WTC11 (cell line): ENCODE results near the gene SF3B5. TPM values are rescaled to one million over a fixed set of nuclear protein-coding genes. Genes with fewer than 3 reads are reported as not detected.
A peak's percentile ranks its signal among the peaks of the same experiment; 100 is the strongest.

Experiments used
- ATAC-seq: fragments of 200-7000 bp; cut with Tn5 transposase; 2 replicates; pipeline ENCODE4 v1.10.0; 2021; ENCODE audit warnings: mild to moderate bottlenecking, moderate library complexity
- CTCF ChIA-PET: fragments of 300-600 bp; sonication (Branson Sonifier 250); formaldehyde crosslinking; loops from one replicate; lab custom pipeline; 2021; ENCODE audit warnings: antibody characterized with exemption; lab: Charles Lee
- POLR2A ChIA-PET: fragments of 350-600 bp; sonication (Branson Sonifier 250); formaldehyde crosslinking; loops from one replicate; lab custom pipeline; 2021; ENCODE audit warnings: antibody characterized with exemption; lab: Charles Lee
- DNase-seq: peaks from one replicate; pipeline ENCODE4 v3.0.0; 2021; ENCODE audit warnings: low spot score
- H3K27ac Mint-ChIP-seq: 2 replicates; pipeline ENCODE4 v1.8.0; 2021; ENCODE audit warnings: mixed read lengths
- H3K27me3 Mint-ChIP-seq: 2 replicates; pipeline ENCODE4 v1.8.0; 2021; ENCODE audit warnings: low read depth, mild to moderate bottlenecking, moderate library complexity, mixed read lengths
- H3K36me3 Mint-ChIP-seq: 2 replicates; pipeline ENCODE4 v1.8.0; 2021; ENCODE audit warnings: mixed read lengths
- H3K4me1 Mint-ChIP-seq: 2 replicates; pipeline ENCODE4 v1.8.0; 2022; ENCODE audit warnings: mixed read lengths
- H3K4me3 Mint-ChIP-seq: 2 replicates; pipeline ENCODE4 v1.8.0; 2021; ENCODE audit warnings: mild to moderate bottlenecking, moderate library complexity, mixed read lengths
- H3K9me3 Mint-ChIP-seq: 2 replicates; pipeline ENCODE4 v1.8.0; 2021; ENCODE audit warnings: mixed read lengths
- CREM ChIP-seq: sonication (generic); formaldehyde crosslinking; IDR thresholded peaks from 2 replicates; pipeline ENCODE4 v1.8.1; 2022; ENCODE audit warnings: mild to moderate bottlenecking, missing genetic modification reagents, moderate library complexity
- EMX1 ChIP-seq: fragments of 250-450 bp; sonication (Bioruptor Pico); IDR thresholded peaks from 2 replicates; pipeline ENCODE4 v1.8.0; 2021; ENCODE audit warnings: mild to moderate bottlenecking
- FOXK1 ChIP-seq: sonication (generic); formaldehyde crosslinking; IDR thresholded peaks from 2 replicates; pipeline ENCODE4 v1.8.0; 2022; ENCODE audit warnings: mild to moderate bottlenecking, moderate library complexity, missing genetic modification reagents
- GABPB1 ChIP-seq: sonication (generic); formaldehyde crosslinking; IDR thresholded peaks from 2 replicates; pipeline ENCODE4 v1.8.1; 2023; ENCODE audit warnings: mild to moderate bottlenecking, missing genetic modification reagents
- MAX ChIP-seq: sonication (generic); formaldehyde crosslinking; IDR thresholded peaks from 2 replicates; pipeline ENCODE4 v1.8.0; 2022; ENCODE audit warnings: mild to moderate bottlenecking, missing genetic modification reagents
- MXD4 ChIP-seq: fragments of 250-450 bp; sonication (Bioruptor Pico); IDR thresholded peaks from 2 replicates; pipeline ENCODE4 v1.8.0; 2021; ENCODE audit warnings: mild to moderate bottlenecking, moderate library complexity, borderline replicate concordance
- NFATC4 ChIP-seq: fragments of 250-450 bp; sonication (Bioruptor Pico); IDR thresholded peaks from 2 replicates; pipeline ENCODE4 v1.9.0; 2021; ENCODE audit warnings: mild to moderate bottlenecking
- NFYB ChIP-seq: sonication (generic); formaldehyde crosslinking; conservative IDR thresholded peaks from 2 replicates; pipeline ENCODE4 v1.8.0; 2022; ENCODE audit warnings: low read depth, missing genetic modification reagents
- PRRX2 ChIP-seq: fragments of 250-450 bp; sonication (Bioruptor Pico); IDR thresholded peaks from 2 replicates; pipeline ENCODE4 v1.8.0; 2021; ENCODE audit warnings: mild to moderate bottlenecking
- TEAD4 ChIP-seq: sonication (generic); formaldehyde crosslinking; IDR thresholded peaks from 2 replicates; pipeline ENCODE4 v1.8.0; 2022; ENCODE audit warnings: mild to moderate bottlenecking, missing genetic modification reagents
- ZNF281 ChIP-seq: sonication (generic); formaldehyde crosslinking; IDR thresholded peaks from 2 replicates; pipeline ENCODE4 v1.8.0; 2023; ENCODE audit warnings: mild to moderate bottlenecking, missing genetic modification reagents
- ZNF425 ChIP-seq: fragments of 250-450 bp; sonication (Bioruptor Pico); conservative IDR thresholded peaks from 2 replicates; pipeline ENCODE4 v1.9.0; 2021; ENCODE audit warnings: mild to moderate bottlenecking
- total RNA-seq: library from RNA; stranded (reverse); gene quantifications from 3 replicates; pipeline ENCODE4 v1.2.3, GENCODE V29; 2021
- TF ChIP-seq, protein P1 (sequence below): sonication (generic); formaldehyde crosslinking; IDR thresholded peaks from 2 replicates; pipeline ENCODE4 v1.8.1; 2022; ENCODE audit warnings: missing genetic modification reagents, borderline replicate concordance
- TF ChIP-seq, protein P2 (sequence below): sonication (generic); formaldehyde crosslinking; IDR thresholded peaks from 2 replicates; pipeline ENCODE4 v1.8.0; 2022; ENCODE audit warnings: mild to moderate bottlenecking, missing genetic modification reagents

Gene SF3B5
- total RNA-seq, 1 experiment from 2014 or later, result 181 TPM

DNA sequence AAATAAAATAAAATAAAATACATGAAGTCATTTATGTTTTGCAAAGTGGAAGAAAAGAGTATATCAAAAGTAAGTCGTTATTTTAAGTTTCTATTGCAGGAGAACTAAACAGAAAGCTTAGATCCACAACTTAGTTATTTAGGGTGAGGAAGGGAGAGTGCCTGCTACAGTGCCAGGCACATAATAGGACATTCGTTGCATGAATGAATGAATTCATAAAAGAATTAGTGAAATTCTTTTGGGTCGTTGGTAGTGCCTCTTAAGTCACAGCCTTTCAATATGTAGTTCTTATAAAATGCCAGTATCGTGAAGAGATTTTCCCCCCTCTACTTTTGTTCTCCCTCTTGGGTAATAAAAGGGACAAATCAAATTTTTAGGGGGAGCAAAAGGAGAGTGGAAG, 29.1 kb downstream of the SF3B5 start:
- CTCF ChIA-PET, result no interaction called here
- TF ChIP-seq PRRX2 (CRISPR knock-in tag) (no peak), MXD4 (CRISPR knock-in tag) (no peak), ZNF281 (CRISPR knock-in tag) (no peak), NFYB (no peak), GABPB1 (CRISPR knock-in tag) (no peak), FOXK1 (CRISPR knock-in tag) (no peak)
- TF ChIP-seq, protein P1, sequence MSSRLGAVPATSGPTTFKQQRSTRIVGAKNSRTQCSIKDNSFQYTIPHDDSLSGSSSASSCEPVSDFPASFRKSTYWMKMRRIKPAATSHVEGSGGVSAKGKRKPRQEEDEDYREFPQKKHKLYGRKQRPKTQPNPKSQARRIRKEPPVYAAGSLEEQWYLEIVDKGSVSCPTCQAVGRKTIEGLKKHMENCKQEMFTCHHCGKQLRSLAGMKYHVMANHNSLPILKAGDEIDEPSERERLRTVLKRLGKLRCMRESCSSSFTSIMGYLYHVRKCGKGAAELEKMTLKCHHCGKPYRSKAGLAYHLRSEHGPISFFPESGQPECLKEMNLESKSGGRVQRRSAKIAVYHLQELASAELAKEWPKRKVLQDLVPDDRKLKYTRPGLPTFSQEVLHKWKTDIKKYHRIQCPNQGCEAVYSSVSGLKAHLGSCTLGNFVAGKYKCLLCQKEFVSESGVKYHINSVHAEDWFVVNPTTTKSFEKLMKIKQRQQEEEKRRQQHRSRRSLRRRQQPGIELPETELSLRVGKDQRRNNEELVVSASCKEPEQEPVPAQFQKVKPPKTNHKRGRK, result no peak
- no peak for DNase-seq
- H3K36me3 Mint-ChIP-seq, result no peaks in the 10 kb centered on the region
- peaks cover 29% of the 10 kb centered on the region for H3K4me1 Mint-ChIP-seq
- ATAC-seq, result no peak
- H3K4me3 Mint-ChIP-seq, result no peak overlapping the region
- no peaks in the 10 kb centered on the region for H3K9me3 Mint-ChIP-seq
- POLR2A ChIA-PET, result no interaction called here
- H3K27ac Mint-ChIP-seq, result no peak overlapping the region
- peaks cover 90% of the 10 kb centered on the region for H3K27me3 Mint-ChIP-seq

GRCh38 chr6:144065213-144065660, 30.1 kb downstream of the SF3B5 start:
- TF ChIP-seq, protein P2, sequence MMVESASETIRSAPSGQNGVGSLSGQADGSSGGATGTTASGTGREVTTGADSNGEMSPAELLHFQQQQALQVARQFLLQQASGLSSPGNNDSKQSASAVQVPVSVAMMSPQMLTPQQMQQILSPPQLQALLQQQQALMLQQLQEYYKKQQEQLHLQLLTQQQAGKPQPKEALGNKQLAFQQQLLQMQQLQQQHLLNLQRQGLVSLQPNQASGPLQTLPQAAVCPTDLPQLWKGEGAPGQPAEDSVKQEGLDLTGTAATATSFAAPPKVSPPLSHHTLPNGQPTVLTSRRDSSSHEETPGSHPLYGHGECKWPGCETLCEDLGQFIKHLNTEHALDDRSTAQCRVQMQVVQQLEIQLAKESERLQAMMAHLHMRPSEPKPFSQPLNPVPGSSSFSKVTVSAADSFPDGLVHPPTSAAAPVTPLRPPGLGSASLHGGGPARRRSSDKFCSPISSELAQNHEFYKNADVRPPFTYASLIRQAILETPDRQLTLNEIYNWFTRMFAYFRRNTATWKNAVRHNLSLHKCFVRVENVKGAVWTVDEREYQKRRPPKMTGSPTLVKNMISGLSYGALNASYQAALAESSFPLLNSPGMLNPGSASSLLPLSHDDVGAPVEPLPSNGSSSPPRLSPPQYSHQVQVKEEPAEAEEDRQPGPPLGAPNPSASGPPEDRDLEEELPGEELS (CRISPR knock-in tag), result no peak
- TF ChIP-seq, protein P1, result no peak
- TF ChIP-seq EMX1 (CRISPR knock-in tag) (no peak), CREM (CRISPR knock-in tag) (no peak), NFATC4 (CRISPR knock-in tag) (no peak), ZNF281 (CRISPR knock-in tag) (no peak), TEAD4 (CRISPR knock-in tag) (no peak), NFYB (no peak), ZNF425 (CRISPR knock-in tag) (no peak), MAX (CRISPR knock-in tag) (no peak)
- H3K9me3 Mint-ChIP-seq, result no peaks in the 10 kb centered on the region
- ATAC-seq, result no peak
- peak overlapping the region; percentile 77 for H3K4me3 Mint-ChIP-seq
- H3K27ac Mint-ChIP-seq, result no peak overlapping the region
- no peaks in the 10 kb centered on the region for H3K36me3 Mint-ChIP-seq
- CTCF ChIA-PET, result interaction anchor here (2.7 to 3.9 kb wide), 2 partner anchors 123 to 125 kb away, joined by 11 to 21 read pairs; no protein-coding TSS in a partner anchor
- H3K4me1 Mint-ChIP-seq, result peaks cover 38% of the 10 kb centered on the region
- peaks cover 92% of the 10 kb centered on the region for H3K27me3 Mint-ChIP-seq
- no peak for DNase-seq
- POLR2A ChIA-PET, result no interaction called here
